CD4-positive, alpha-beta T cell treated with Interferon alpha-2 for 1 hour (primary cell): Measurements from ENCODE around the gene THRB.

Experiments
- DNase-seq, 2 donors: peaks; one replicate each; pipeline ENCODE4 v3.0.0-alpha.2; 2020 to 2022

THRB gene

GRCh38 chr3:24255414-24255813 is 239.2 kb downstream of the THRB start:
- no peak for DNase-seq

GRCh38 chr3:24254649-24255048 is 240.0 kb downstream of the THRB start:
- DNase-seq: no peak

GRCh38 chr3:24253336-24253735 is 241.3 kb downstream of the THRB start:
- DNase-seq: no peak

GRCh38 chr3:24249523-24249922 is 245.1 kb downstream of the THRB start:
- no peak for DNase-seq

- DNase-seq: no peak
Measured at GRCh38 chr3:24245056-24245455, 249.6 kb downstream of the THRB start.

GRCh38 chr3:24244491-24244890 is 250.2 kb downstream of the THRB start:
- DNase-seq: no peak

- DNase-seq: no peak
Measured at GRCh38 chr3:24242012-24242698, 252.5 kb downstream of the THRB start.

GRCh38 chr3:24240306-24240705 is 254.3 kb downstream of the THRB start:
- no peak for DNase-seq

GRCh38 chr3:24237971-24238706 is 256.5 kb downstream of the THRB start:
- peak; percentile 18 to 56 for DNase-seq

GRCh38 chr3:24235121-24235520 is 259.5 kb downstream of the THRB start:
- no peak for DNase-seq

GRCh38 chr3:24232784-24233183 is 261.9 kb downstream of the THRB start:
- no peak for DNase-seq

- DNase-seq: no peak
Measured at GRCh38 chr3:24229468-24230221, 265.0 kb downstream of the THRB start.

GRCh38 chr3:24227635-24228034 is 267.0 kb downstream of the THRB start:
- no peak for DNase-seq

GRCh38 chr3:24226397-24226796 is 268.3 kb downstream of the THRB start:
- no peak for DNase-seq

GRCh38 chr3:24225385-24225950 is 269.2 kb downstream of the THRB start:
- DNase-seq: no peak

- no peak for DNase-seq
Measured at GRCh38 chr3:24224666-24225384, 269.8 kb downstream of the THRB start.

GRCh38 chr3:24222165-24222805 is 272.4 kb downstream of the THRB start:
- DNase-seq: no peak

- no peak for DNase-seq
Measured at GRCh38 chr3:24220859-24221657, 273.6 kb downstream of the THRB start.

- DNase-seq: no peak
Measured at GRCh38 chr3:24215502-24215901, 279.1 kb downstream of the THRB start.

GRCh38 chr3:24211381-24211780 is 283.3 kb downstream of the THRB start:
- DNase-seq: no peak

GRCh38 chr3:24202071-24202470 is 292.6 kb downstream of the THRB start:
- DNase-seq: no peak
